EL (cell line): ENCODE results near the gene SRPRB.
A peak's percentile ranks its signal among the peaks of the same experiment; 100 is the strongest.

Experiments
- DNase-seq: peaks from one replicate; pipeline ENCODE4 v3.0.0-alpha.2; 2016

Gene SRPRB

GRCh38 chr3:133805702-133806475 is at the start of gene SRPRB:
SRPRB (plus strand) TSS chr3:133805815; CDS start chr3:133805849, 34 bp downstream.
- peak; percentile 92 for DNase-seq

GRCh38 chr3:133756716-133757694 is 48.6 kb upstream of the SRPRB start:
- DNase-seq: no peak

GRCh38 chr3:133757701-133758567 is 47.7 kb upstream of the SRPRB start:
- no peak for DNase-seq

- DNase-seq: no peak
Measured at GRCh38 chr3:133758568-133758928, 47.1 kb upstream of the SRPRB start.

GRCh38 chr3:133758964-133759739 is 46.5 kb upstream of the SRPRB start:
- DNase-seq: no peak

GRCh38 chr3:133759740-133760305 is 45.8 kb upstream of the SRPRB start:
- no peak for DNase-seq

- no peak for DNase-seq
Measured at GRCh38 chr3:133760916-133761315, 44.7 kb upstream of the SRPRB start.

GRCh38 chr3:133761605-133762484 is 43.8 kb upstream of the SRPRB start:
- DNase-seq: no peak

- no peak for DNase-seq
Measured at GRCh38 chr3:133762539-133762938, 43.1 kb upstream of the SRPRB start.

- DNase-seq: peak; percentile 7
Measured at GRCh38 chr3:133763797-133764683, 41.6 kb upstream of the SRPRB start.

- no peak for DNase-seq
Measured at GRCh38 chr3:133765256-133765655, 40.4 kb upstream of the SRPRB start.

- no peak for DNase-seq
Measured at GRCh38 chr3:133767607-133768006, 38.0 kb upstream of the SRPRB start.

- no peak for DNase-seq
Measured at GRCh38 chr3:133769536-133769935, 36.1 kb upstream of the SRPRB start.

GRCh38 chr3:133773732-133774131 is 31.9 kb upstream of the SRPRB start:
- no peak for DNase-seq

- DNase-seq: no peak
Measured at GRCh38 chr3:133775309-133775708, 30.3 kb upstream of the SRPRB start.

- no peak for DNase-seq
Measured at GRCh38 chr3:133775835-133776234, 29.8 kb upstream of the SRPRB start.

GRCh38 chr3:133776794-133777438 is 28.7 kb upstream of the SRPRB start:
- no peak for DNase-seq

- no peak for DNase-seq
Measured at GRCh38 chr3:133777807-133778568, 27.6 kb upstream of the SRPRB start.
